GM23338 (cell line): ENCODE data around the gene DBH. TPM values are rescaled to one million over a fixed set of nuclear protein-coding genes. Genes with fewer than 3 reads are reported as not detected.

Experiments
- ATAC-seq: fragments of 200-7000 bp; cut with Tn5 transposase; 3 replicates; pipeline ENCODE4 v1.9.1; 2020
- DNase-seq: peaks from one replicate; pipeline ENCODE4 v3.0.0-alpha.2; 2015; ENCODE audit warnings: low spot score
- H2AFZ ChIP-seq: fragments of 200-600 bp; sonication (generic); 2 replicates; pipeline ENCODE4 v1.8.0; 2016; ENCODE audit warnings: antibody characterized with exemption, mild to moderate bottlenecking, moderate library complexity
- H3F3A ChIP-seq: fragments of 200-600 bp; sonication (generic); replicated peaks from 2 replicates; pipeline ENCODE4 v1.8.0; 2017; ENCODE audit warnings: antibody characterized with exemption, mixed run types, low read depth
- H3K27ac ChIP-seq: fragments of 200-600 bp; sonication (generic); 2 replicates; pipeline ENCODE4 v1.6.1; 2016; ENCODE audit warnings: low read depth
- H3K27me3 ChIP-seq: fragments of 200-600 bp; sonication (generic); 2 replicates; pipeline ENCODE4 v1.8.0; 2016; ENCODE audit warnings: mild to moderate bottlenecking, mixed run types, moderate library complexity; ENCODE audit not compliant: insufficient read depth
- H3K36me3 ChIP-seq: fragments of 200-600 bp; sonication (generic); 2 replicates; pipeline ENCODE4 v1.8.0; 2016; ENCODE audit warnings: mild to moderate bottlenecking; ENCODE audit not compliant: insufficient read depth
- H3K4me1 ChIP-seq: fragments of 200-600 bp; sonication (generic); 2 replicates; pipeline ENCODE4 v1.8.0; 2016; ENCODE audit warnings: mild to moderate bottlenecking, moderate library complexity; ENCODE audit not compliant: insufficient read depth
- H3K4me2 ChIP-seq: fragments of 200-600 bp; sonication (generic); 2 replicates; pipeline ENCODE4 v1.7.1; 2017; ENCODE audit warnings: mixed run types
- H3K4me3 ChIP-seq: fragments of 200-600 bp; sonication (generic); 2 replicates; pipeline ENCODE4 v1.6.1; 2016; ENCODE audit warnings: mixed run types
- H3K79me2 ChIP-seq: fragments of 200-600 bp; sonication (generic); replicated peaks from 2 replicates; pipeline ENCODE4 v1.8.0; 2017; ENCODE audit warnings: mild to moderate bottlenecking; ENCODE audit not compliant: insufficient read depth
- H3K9me2 ChIP-seq: fragments of 200-600 bp; sonication (generic); 2 replicates; pipeline ENCODE4 v1.8.0; 2017; ENCODE audit not compliant: insufficient read depth
- H4K20me1 ChIP-seq: fragments of 200-600 bp; sonication (generic); replicated peaks from 2 replicates; pipeline ENCODE4 v1.8.0; 2017; ENCODE audit warnings: mild to moderate bottlenecking; ENCODE audit not compliant: insufficient read depth
- H3K27ac Mint-ChIP-seq: 2 replicates; pipeline ENCODE4 v1.8.0; 2020; ENCODE audit warnings: inconsistent platforms, mild to moderate bottlenecking, moderate library complexity, mixed read lengths
- H3K27me3 Mint-ChIP-seq: 3 replicates; pipeline ENCODE4 v1.8.0; 2022; ENCODE audit warnings: low read depth, mild to moderate bottlenecking, moderate library complexity, mixed read lengths, inconsistent platforms; ENCODE audit not compliant: insufficient read depth, poor library complexity
- H3K36me3 Mint-ChIP-seq: 3 replicates; pipeline ENCODE4 v1.8.0; 2021; ENCODE audit warnings: low read depth, mild to moderate bottlenecking, inconsistent platforms, moderate library complexity, mixed read lengths
- H3K4me1 Mint-ChIP-seq: 3 replicates; pipeline ENCODE4 v1.8.0; 2020; ENCODE audit warnings: mild to moderate bottlenecking, inconsistent platforms, mixed read lengths
- H3K4me3 Mint-ChIP-seq: 3 replicates; pipeline ENCODE4 v1.8.0; 2021; ENCODE audit warnings: moderate library complexity, mild to moderate bottlenecking, inconsistent platforms, mixed read lengths
- H3K9me3 Mint-ChIP-seq: 3 replicates; pipeline ENCODE4 v1.8.0; 2020; ENCODE audit warnings: moderate library complexity, mild to moderate bottlenecking, inconsistent platforms, mixed read lengths
- CTCF ChIP-seq, 2 experiments: fragments of 200-600 bp in 1 of 2; sonication (generic) in 1 of 2; conservative IDR thresholded peaks; 2 replicates each; pipeline versions ENCODE4 v1.5.1 to v1.6.1; 2016 to 2017; ENCODE audit warnings: antibody characterized with exemption in 2 of 2, low read depth in 2 of 2, mild to moderate bottlenecking in 2 of 2, moderate library complexity in 1 of 2
- EZH2 ChIP-seq: fragments of 200-600 bp; sonication (generic); IDR thresholded peaks from one replicate; pipeline ENCODE4 v1.8.0; 2017; ENCODE audit warnings: antibody characterized with exemption, mild to moderate bottlenecking, low read depth; ENCODE audit not compliant: unreplicated experiment
- EZH2phosphoT487 ChIP-seq: fragments of 200-600 bp; sonication (generic); IDR thresholded peaks from one replicate; pipeline ENCODE4 v1.8.1; 2018; ENCODE audit warnings: antibody characterized with exemption; ENCODE audit not compliant: unreplicated experiment
- JUNB ChIP-seq: IDR thresholded peaks from one replicate; pipeline ENCODE4 v1.6.1; 2016; ENCODE audit warnings: antibody characterized with exemption; ENCODE audit not compliant: unreplicated experiment
- NANOG ChIP-seq: IDR thresholded peaks from 2 replicates; pipeline ENCODE4 v1.6.1; 2016; ENCODE audit warnings: antibody characterized with exemption, borderline replicate concordance
- STAT1 ChIP-seq: IDR thresholded peaks from one replicate; pipeline ENCODE4 v1.6.1; 2016; ENCODE audit warnings: antibody characterized with exemption; ENCODE audit not compliant: unreplicated experiment
- ZNF114 ChIP-seq: fragments of 250-450 bp; sonication (Bioruptor Pico); IDR thresholded peaks from 2 replicates; pipeline ENCODE4 v1.5.0; 2020; ENCODE audit warnings: mild to moderate bottlenecking, moderate library complexity
- ZNF331 ChIP-seq: fragments of 250-450 bp; sonication (Bioruptor Pico); IDR thresholded peaks from 2 replicates; pipeline ENCODE4 v1.5.0; 2020; ENCODE audit warnings: low read depth, mild to moderate bottlenecking, moderate library complexity
- ZNF462 ChIP-seq: fragments of 250-450 bp; sonication (Bioruptor Pico); IDR thresholded peaks from 2 replicates; pipeline ENCODE4 v1.5.0; 2020; ENCODE audit warnings: mild to moderate bottlenecking, moderate library complexity
- polyA plus RNA-seq: library from polyadenylated mRNA; unstranded; fragments of >200 nt; fragmentation: Nextera tagmentation; extraction: Ambion mirVana; gene quantifications from 2 replicates; pipeline ENCODE4 v1.2.1, GENCODE V29; 2016
- total RNA-seq: library from RNA; depleted of rRNA; stranded (reverse); fragments of >200 nt; shearing (Covaris generic); gene quantifications from 2 replicates; pipeline ENCODE4 v1.2.3, GENCODE V29; 2014
- TF ChIP-seq, protein P1 (sequence below): IDR thresholded peaks from one replicate; pipeline ENCODE4 v1.6.1; 2018; ENCODE audit warnings: antibody characterized with exemption; ENCODE audit not compliant: unreplicated experiment

DBH gene
- total and polyA plus RNA-seq, 2 experiments from 2014 or later: 0.08 to 0.24 TPM

- TF ChIP-seq JUNB (no peak), EZH2phosphoT487 (no peak), ZNF331 (no peak), CTCF (conservative IDR thresholded peaks at IDR 0.05; ENCODE audit: low read depth in 2 of 2) (no peak), ZNF114 (CRISPR knock-in tag) (no peak)
- TF ChIP-seq, protein P1, sequence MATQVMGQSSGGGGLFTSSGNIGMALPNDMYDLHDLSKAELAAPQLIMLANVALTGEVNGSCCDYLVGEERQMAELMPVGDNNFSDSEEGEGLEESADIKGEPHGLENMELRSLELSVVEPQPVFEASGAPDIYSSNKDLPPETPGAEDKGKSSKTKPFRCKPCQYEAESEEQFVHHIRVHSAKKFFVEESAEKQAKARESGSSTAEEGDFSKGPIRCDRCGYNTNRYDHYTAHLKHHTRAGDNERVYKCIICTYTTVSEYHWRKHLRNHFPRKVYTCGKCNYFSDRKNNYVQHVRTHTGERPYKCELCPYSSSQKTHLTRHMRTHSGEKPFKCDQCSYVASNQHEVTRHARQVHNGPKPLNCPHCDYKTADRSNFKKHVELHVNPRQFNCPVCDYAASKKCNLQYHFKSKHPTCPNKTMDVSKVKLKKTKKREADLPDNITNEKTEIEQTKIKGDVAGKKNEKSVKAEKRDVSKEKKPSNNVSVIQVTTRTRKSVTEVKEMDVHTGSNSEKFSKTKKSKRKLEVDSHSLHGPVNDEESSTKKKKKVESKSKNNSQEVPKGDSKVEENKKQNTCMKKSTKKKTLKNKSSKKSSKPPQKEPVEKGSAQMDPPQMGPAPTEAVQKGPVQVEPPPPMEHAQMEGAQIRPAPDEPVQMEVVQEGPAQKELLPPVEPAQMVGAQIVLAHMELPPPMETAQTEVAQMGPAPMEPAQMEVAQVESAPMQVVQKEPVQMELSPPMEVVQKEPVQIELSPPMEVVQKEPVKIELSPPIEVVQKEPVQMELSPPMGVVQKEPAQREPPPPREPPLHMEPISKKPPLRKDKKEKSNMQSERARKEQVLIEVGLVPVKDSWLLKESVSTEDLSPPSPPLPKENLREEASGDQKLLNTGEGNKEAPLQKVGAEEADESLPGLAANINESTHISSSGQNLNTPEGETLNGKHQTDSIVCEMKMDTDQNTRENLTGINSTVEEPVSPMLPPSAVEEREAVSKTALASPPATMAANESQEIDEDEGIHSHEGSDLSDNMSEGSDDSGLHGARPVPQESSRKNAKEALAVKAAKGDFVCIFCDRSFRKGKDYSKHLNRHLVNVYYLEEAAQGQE: no peak
These were observed 71.1 kb downstream of the DBH start (continued) for GRCh38 chr9:133707065-133707762.

GRCh38 chr9:133707763-133708245 lies 71.6 kb downstream of the DBH start:
- H3K27ac Mint-ChIP-seq: no peak overlapping the region
- H3K36me3 Mint-ChIP-seq: no peaks in the 10 kb centered on the region
- no peak overlapping the region for H2AFZ ChIP-seq
- H3K4me1 ChIP-seq: no peaks in the 10 kb centered on the region
- no peaks in the 10 kb centered on the region for H3K27me3 ChIP-seq
- no peaks in the 10 kb centered on the region for H4K20me1 ChIP-seq
- H3K36me3 ChIP-seq: no peaks in the 10 kb centered on the region
- peaks cover 14% of the 10 kb centered on the region for H3K27me3 Mint-ChIP-seq
- no peak overlapping the region for H3K27ac ChIP-seq
- H3F3A ChIP-seq: no peaks in the 10 kb centered on the region
- no peak overlapping the region for H3K4me3 Mint-ChIP-seq
- no peaks in the 10 kb centered on the region for H3K9me2 ChIP-seq
- no peaks in the 10 kb centered on the region for H3K9me3 Mint-ChIP-seq
- no peaks in the 10 kb centered on the region for H3K79me2 ChIP-seq
- no peak overlapping the region for H3K4me2 ChIP-seq
- H3K4me1 Mint-ChIP-seq: no peaks in the 10 kb centered on the region
- H3K4me3 ChIP-seq: no peak overlapping the region
- ATAC-seq (no peak), DNase-seq (no peak)
- TF ChIP-seq JUNB: no peak
- no peak for TF ChIP-seq EZH2
- no peak for TF ChIP-seq ZNF331
- TF ChIP-seq ZNF462 (CRISPR knock-in tag): no peak
- no peak for TF ChIP-seq CTCF (conservative IDR thresholded peaks at IDR 0.05; ENCODE audit: low read depth in 2 of 2)
- TF ChIP-seq NANOG: no peak
- TF ChIP-seq STAT1: no peak
